Measurements from ENCODE around the gene TMEM14C. TPM values are rescaled to one million over a fixed set of nuclear protein-coding genes. Genes with fewer than 3 reads are reported as not detected.
"Not testable (repeated sequence)": the region's sequence is repeated elsewhere in the genome, so short reads cannot be mapped to it uniquely, and the experiment has no call there.

TMEM14C gene
- total and polyA plus RNA-seq, 2 donors (not counting 3 experiments of a cell fraction or from before 2014, with no cell fraction given), result 89.3 to 146 TPM

- Histone ChIP-seq H3K9me1 (replicated peaks; ENCODE audit: control insufficient read depth, extremely low read depth, insufficient read depth, low read length) (no peaks in the 10 kb centered on the region), H3K27ac (ENCODE audit: insufficient read depth, low read depth, low read length) (no peak overlapping the region), H3K79me2 (ENCODE audit: control insufficient read depth, insufficient read depth, low read length) (no peaks in the 10 kb centered on the region), H3K4me1 (ENCODE audit: control insufficient read depth, extremely low read depth, insufficient read depth, low read length) (peaks cover 10% of the 10 kb centered on the region), H3K9me3 (replicated peaks; ENCODE audit: control insufficient read depth, insufficient read depth, low read length) (no peaks in the 10 kb centered on the region), H3K36me3 (ENCODE audit: control insufficient read depth in 2 of 2, extremely low read depth in 1 of 2, insufficient read depth in 2 of 2, low read length in 2 of 2) (no peaks in the 10 kb centered on the region), H2AFZ (ENCODE audit: low read depth, low read length) (peak overlapping the region; percentile 69), H3K27me3 (ENCODE audit: control insufficient read depth in 2 of 2, insufficient read depth in 2 of 2, low read length in 2 of 2) (no peaks in the 10 kb centered on the region), H3K9ac (replicated peaks; ENCODE audit: extremely low read depth, insufficient read depth, low read length) (peak overlapping the region; percentile 41), H3K4me2 (ENCODE audit: insufficient read depth, low read length) (peak overlapping the region; percentile 18), H3K4me3 (replicated peaks in 1 of 3; ENCODE audit: insufficient read depth in 1 of 3, low read depth in 1 of 3, low read length in 3 of 3) (peak overlapping the region in 2 of 3 experiments; percentile 7 to 85), H4K20me1 (replicated peaks; ENCODE audit: control insufficient read depth, extremely low read depth, insufficient read depth, low read length) (no peaks in the 10 kb centered on the region)
- FAIRE-seq, result no peak
- dilution Hi-C loops (cut with MboI; ENCODE audit: extremely low pct_ligation_motif_present, low sequenced_read_pairs) (no loop called here), intact Hi-C loops (cut with micrococcal nuclease) (loop anchor here (10.0 kb wide), 1 partner anchor 374 kb away; the partner anchor contains the start of gene SMIM13)
- ChIA-PET CTCF (interaction anchor here (0.7 to 4.8 kb wide), 7 partner anchors 9 to 242 kb away, joined by 3 to 21 read pairs (median 4); partner anchors contain the start of genes C6orf52 and PAK1IP1), POLR2A (interaction anchor here (0.9 kb wide), 1 partner anchor 27 kb away, joined by 3 read pairs; the partner anchor contains the start of gene TMEM14B)
- peak; percentile 77 for TF ChIP-seq POLR2A (IDR thresholded peaks at IDR 0.05; ENCODE audit: low read depth, low read length)
- no peak for TF ChIP-seq CTCF (IDR thresholded peaks at IDR 0.05; ENCODE audit: extremely low read depth in 1 of 2, insufficient read depth in 1 of 2, low read depth in 1 of 2, low read length in 2 of 2)
- BruUV-seq (replicated peaks), result no TSS peak
- peak; percentile 54 for DNase-seq (ENCODE audit: low read depth, low spot score)
Measured at GRCh38 chr6:10720265-10720959, 2.5 kb upstream of the TMEM14C start.

- dilution Hi-C loops (cut with MboI; ENCODE audit: extremely low pct_ligation_motif_present, low sequenced_read_pairs); H3K79me2 ChIP-seq (ENCODE audit: control insufficient read depth, insufficient read depth, low read length); H3K9ac ChIP-seq (replicated peaks; ENCODE audit: extremely low read depth, insufficient read depth, low read length); DNase-seq (ENCODE audit: low read depth, low spot score); BruUV-seq (replicated peaks); H3K27ac ChIP-seq (ENCODE audit: insufficient read depth, low read depth, low read length); H3K4me2 ChIP-seq (ENCODE audit: insufficient read depth, low read length); H3K9me1 ChIP-seq (replicated peaks; ENCODE audit: control insufficient read depth, extremely low read depth, insufficient read depth, low read length); H3K9me3 ChIP-seq (replicated peaks; ENCODE audit: control insufficient read depth, insufficient read depth, low read length); H3K27me3 ChIP-seq (ENCODE audit: control insufficient read depth in 2 of 2, insufficient read depth in 2 of 2, low read length in 2 of 2); H3K36me3 ChIP-seq (ENCODE audit: control insufficient read depth in 2 of 2, extremely low read depth in 1 of 2, insufficient read depth in 2 of 2, low read length in 2 of 2); H4K20me1 ChIP-seq (replicated peaks; ENCODE audit: control insufficient read depth, extremely low read depth, insufficient read depth, low read length); H3K4me1 ChIP-seq (ENCODE audit: control insufficient read depth, extremely low read depth, insufficient read depth, low read length); FAIRE-seq: not testable (repeated sequence)
- ChIA-PET CTCF (interaction anchor here (0.7 to 4.8 kb wide), 3 partner anchors 26 to 39 kb away, joined by 3 to 21 read pairs (median 4); partner anchors contain the start of genes C6orf52 and PAK1IP1), POLR2A (interaction anchor here (0.9 kb wide), 1 partner anchor 26 kb away, joined by 3 read pairs; the partner anchor contains the start of gene TMEM14B)
- H3K4me3 ChIP-seq (replicated peaks in 1 of 3; ENCODE audit: insufficient read depth in 1 of 3, low read depth in 1 of 3, low read length in 3 of 3), result peak overlapping the region in 2 of 3 experiments; percentile 7 to 85
- H2AFZ ChIP-seq (ENCODE audit: low read depth, low read length), result peak overlapping the region; percentile 69
- intact Hi-C loops (cut with micrococcal nuclease), result loop anchor here (10.0 kb wide), 1 partner anchor 374 kb away; the partner anchor contains the start of gene SMIM13
Measured at GRCh38 chr6:10720960-10721849, 1.7 kb upstream of the TMEM14C start.

Measured in endothelial cell of umbilical vein (primary cell).